Suprapubic skin (tissue), 3 donors: Measurements from ENCODE around the gene MDM1.

Experiments used
- CTCF ChIP-seq, 2 donors: fragments of 200-600 bp in 1 of 2; fragments of 450-650 bp in 1 of 2; sonication (generic) in 1 of 2; IDR thresholded peaks; one replicate each; pipeline ENCODE4 v1.5.1; 2016 to 2019; ENCODE audit warnings: antibody characterized with exemption in 2 of 2, mild to moderate bottlenecking in 1 of 2, moderate library complexity in 1 of 2
- POLR2A ChIP-seq, 2 donors: fragments of 450-650 bp; IDR thresholded peaks; one replicate each; pipeline ENCODE4 v1.6.1; 2017; ENCODE audit warnings: antibody characterized with exemption in 2 of 2, mild to moderate bottlenecking in 2 of 2, moderate library complexity in 2 of 2

- TF ChIP-seq POLR2A (IDR thresholded peaks at IDR 0.05) (no peak), CTCF (IDR thresholded peaks at IDR 0.05) (no peak)
Observed at GRCh38 chr12:68279227-68280054, 52.7 kb downstream of the MDM1 start.
